WERI-Rb-1 (cell line): ENCODE results near the gene PLEKHJ1.

ENCODE experiments used
- DNase-seq: peaks from one replicate; pipeline ENCODE4 v3.0.0-alpha.2; 2020
- H3K27ac ChIP-seq: fragments of 250-450 bp; sonication (Bioruptor Pico); 2 replicates; pipeline ENCODE4 v1.5.1; 2020; ENCODE audit warnings: mild to moderate bottlenecking, moderate library complexity
- H3K27me3 ChIP-seq: fragments of 250-450 bp; sonication (Bioruptor Pico); 2 replicates; pipeline ENCODE4 v1.5.1; 2021; ENCODE audit warnings: mild to moderate bottlenecking, low read depth, moderate library complexity; ENCODE audit not compliant: insufficient read depth, severe bottlenecking
- H3K36me3 ChIP-seq: fragments of 250-450 bp; sonication (Bioruptor Pico); 2 replicates; pipeline ENCODE4 v1.5.1; 2020; ENCODE audit warnings: mild to moderate bottlenecking, moderate library complexity
- H3K4me3 ChIP-seq: 2 replicates; pipeline ENCODE4 v1.5.1; 2011; ENCODE audit warnings: low read depth, mild to moderate bottlenecking, control low read depth, low read length
- H3K9me3 ChIP-seq: fragments of 250-450 bp; sonication (Bioruptor Pico); 2 replicates; pipeline ENCODE4 v1.5.1; 2021; ENCODE audit warnings: mild to moderate bottlenecking, moderate library complexity; ENCODE audit not compliant: severe bottlenecking
- CTCF ChIP-seq: IDR thresholded peaks from 2 replicates; pipeline ENCODE4 v1.5.1; 2011; ENCODE audit warnings: low read depth, mild to moderate bottlenecking, control low read depth, inconsistent platforms, low read length

Gene PLEKHJ1

GRCh38 chr19:2270157-2270422, 34.0 kb upstream of the PLEKHJ1 start:
- Histone ChIP-seq H3K4me3 (peak overlapping the region; percentile 84), H3K36me3 (peaks cover 37% of the 10 kb centered on the region), H3K27ac (peak overlapping the region; percentile 88), H3K9me3 (no peaks in the 10 kb centered on the region), H3K27me3 (no peaks in the 10 kb centered on the region)
- DNase-seq, result no peak
- TF ChIP-seq CTCF, result no peak

GRCh38 chr19:2269244-2270156, 33.4 kb upstream of the PLEKHJ1 start:
- TF ChIP-seq CTCF, result 0 out of 2 replicates have a peak, but pooled peaks have one; percentile 12
- no peaks in the 10 kb centered on the region for H3K27me3 ChIP-seq
- DNase-seq, result peak; percentile 98
- peak overlapping the region; percentile 88 for H3K27ac ChIP-seq
- no peaks in the 10 kb centered on the region for H3K9me3 ChIP-seq
- peak overlapping the region; percentile 84 for H3K4me3 ChIP-seq
- H3K36me3 ChIP-seq, result peaks cover 37% of the 10 kb centered on the region

- DNase-seq, result no peak
- peak overlapping the region; percentile 73 for H3K4me3 ChIP-seq
- H3K36me3 ChIP-seq, result peaks cover 37% of the 10 kb centered on the region
- TF ChIP-seq CTCF, result no peak
- peak overlapping the region; percentile 72 for H3K27ac ChIP-seq
- H3K9me3 ChIP-seq, result no peaks in the 10 kb centered on the region
- H3K27me3 ChIP-seq, result no peaks in the 10 kb centered on the region
Measured at GRCh38 chr19:2268861-2269243, 32.7 kb upstream of the PLEKHJ1 start.

GRCh38 chr19:2268480-2268830, 32.3 kb upstream of the PLEKHJ1 start:
- DNase-seq, result no peak
- Histone ChIP-seq H3K4me3 (peak overlapping the region; percentile 73), H3K27ac (peak overlapping the region; percentile 72; the same call in 1 of the 2 replicates)

GRCh38 chr19:2266183-2266993, 30.3 kb upstream of the PLEKHJ1 start:
- H3K27ac ChIP-seq, result no peak overlapping the region
- no peak for TF ChIP-seq CTCF
- H3K27me3 ChIP-seq, result no peaks in the 10 kb centered on the region
- H3K36me3 ChIP-seq, result peaks cover 16% of the 10 kb centered on the region
- no peak for DNase-seq
- no peaks in the 10 kb centered on the region for H3K9me3 ChIP-seq
- H3K4me3 ChIP-seq, result no peak overlapping the region

More at GRCh38 chr19:2268480-2268830, 32.3 kb upstream of the PLEKHJ1 start:
- no peak for TF ChIP-seq CTCF
- peaks cover 37% of the 10 kb centered on the region for H3K36me3 ChIP-seq
- no peaks in the 10 kb centered on the region for H3K27me3 ChIP-seq
- H3K9me3 ChIP-seq, result no peaks in the 10 kb centered on the region
